Uterus (tissue), 2 donors: ENCODE results near the gene SYT2.

Experiments used
- CTCF ChIP-seq, 4 experiments: fragments of 200-600 bp in 2 of 4; fragments of 450-650 bp in 2 of 4; sonication (generic) in 2 of 4; IDR thresholded peaks; one replicate each; pipeline ENCODE4 v1.5.1; 2016 to 2019; ENCODE audit warnings: antibody characterized with exemption in 4 of 4, mild to moderate bottlenecking in 2 of 4, moderate library complexity in 1 of 4
- POLR2A ChIP-seq, 2 donors: fragments of 450-650 bp; IDR thresholded peaks; one replicate each; pipeline ENCODE4 v1.6.1; 2016; ENCODE audit warnings: antibody characterized with exemption in 2 of 2, mild to moderate bottlenecking in 1 of 2, moderate library complexity in 1 of 2

GRCh38 chr1:202639500-202639899, 70.8 kb downstream of the SYT2 start:
- TF ChIP-seq CTCF (IDR thresholded peaks at IDR 0.05) (no peak), POLR2A (IDR thresholded peaks at IDR 0.05) (no peak)
